HCT116 (cell line): ENCODE data around the gene TNS2. TPM values are rescaled to one million over a fixed set of nuclear protein-coding genes. Genes with fewer than 3 reads are reported as not detected.
A peak's percentile ranks its signal among the peaks of the same experiment; 100 is the strongest.
"Not testable (repeated sequence)": the region's sequence is repeated elsewhere in the genome, so short reads cannot be mapped to it uniquely, and the experiment has no call there.

Experiments used
- ATAC-seq: fragments of 200-7000 bp; cut with Tn5 transposase; 2 replicates; pipeline ENCODE4 v1.9.1; 2020; ENCODE audit warnings: mild to moderate bottlenecking, moderate library complexity
- BruUV-seq: library from RNA; stranded (reverse); fragments of 400-500 nt; replicated peaks from 2 replicates; lab custom pipeline; 2021; lab: Mats Ljungman, UMichigan
- CTCF ChIA-PET: fragments of 300-600 bp; sonication (Branson Sonifier 250); formaldehyde crosslinking; loops from one replicate; lab custom pipeline; 2021; ENCODE audit warnings: antibody characterized with exemption; lab: Charles Lee
- POLR2A ChIA-PET: fragments of 300-600, 350-600 bp; sonication (Branson Sonifier 250); formaldehyde crosslinking; loops from one replicate; lab custom pipeline; 2021; ENCODE audit warnings: antibody characterized with exemption; lab: Charles Lee
- RAD21 ChIA-PET, 2 experiments: fragments of 300-600 bp; sonication (Branson Sonifier 250); formaldehyde crosslinking; loops; one replicate each; lab custom pipeline; 2023; ENCODE audit warnings: low total read pairs in 2 of 2; ENCODE audit not compliant: uncharacterized antibody in 2 of 2, unreplicated experiment in 2 of 2, low non-redundant PET in 1 of 2; lab: Charles Lee
- DNase-seq: peaks from one replicate; pipeline ENCODE4 v3.0.0-alpha.2; 2010; ENCODE audit warnings: low read depth, low spot score
- H2AFZ ChIP-seq: fragments of 200-600 bp; shearing (Covaris generic), sonication (generic); 2 replicates; pipeline ENCODE4 v1.6.1; 2017; ENCODE audit warnings: low read depth, mixed run types, mixed read lengths, antibody characterized with exemption, low read length; ENCODE audit not compliant: poor library complexity, severe bottlenecking
- H3K27ac ChIP-seq: 2 replicates; pipeline ENCODE4 v1.5.1; 2012; ENCODE audit warnings: low read depth, low read length
- H3K27me3 ChIP-seq: fragments of 200-600 bp; sonication (generic); 2 replicates; pipeline ENCODE4 v1.6.1; 2016; ENCODE audit warnings: mixed run types, low read length, mixed read lengths; ENCODE audit not compliant: insufficient read depth
- H3K36me3 ChIP-seq, 2 experiments: fragments of 200-500 bp in 1 of 2; fragments of 200-600 bp in 1 of 2; sonication (Bioruptor generic) in 1 of 2; sonication (generic) in 1 of 2; 2 replicates each; pipeline versions ENCODE4 v1.5.1 to v1.6.1; 2014 to 2016; ENCODE audit warnings: low read length in 2 of 2, inconsistent platforms in 1 of 2, mixed read lengths in 1 of 2, mixed run types in 1 of 2; ENCODE audit not compliant: insufficient read depth in 2 of 2, control insufficient read depth in 1 of 2
- H3K4me1 ChIP-seq, 2 experiments: fragments of 200-600 bp in 1 of 2; sonication (generic) in 1 of 2; 2 replicates each; pipeline versions ENCODE4 v1.5.1 to v1.6.1; 2012 to 2017; ENCODE audit warnings: low read length in 2 of 2, inconsistent platforms in 1 of 2, mild to moderate bottlenecking in 1 of 2, mixed read lengths in 1 of 2, mixed run types in 1 of 2, moderate library complexity in 1 of 2; ENCODE audit not compliant: insufficient read depth in 2 of 2, control insufficient read depth in 1 of 2
- H3K4me2 ChIP-seq: fragments of 200-600 bp; sonication (generic); 2 replicates; pipeline ENCODE4 v1.6.1; 2017; ENCODE audit warnings: mixed run types, low read length, mixed read lengths
- H3K4me3 ChIP-seq, 2 experiments: fragments of 200-600 bp in 1 of 2; sonication (generic) in 1 of 2; replicated peaks in 1 of 2; 2 replicates each; pipeline ENCODE4 v1.5.1; 2011 to 2016; ENCODE audit warnings: low read length in 2 of 2, control low read depth in 1 of 2, low read depth in 1 of 2, mild to moderate bottlenecking in 1 of 2, mixed read lengths in 1 of 2, mixed run types in 1 of 2
- H3K79me2 ChIP-seq: fragments of 200-600 bp; sonication (generic); 2 replicates; pipeline ENCODE4 v1.6.1; 2017; ENCODE audit warnings: mild to moderate bottlenecking, mixed run types, low read length, moderate library complexity, mixed read lengths; ENCODE audit not compliant: insufficient read depth
- H3K9ac ChIP-seq: fragments of 200-600 bp; sonication (generic); 2 replicates; pipeline ENCODE4 v1.6.1; 2016; ENCODE audit warnings: low read length, mixed read lengths
- H3K9me2 ChIP-seq: fragments of 200-600 bp; sonication (generic), shearing (Covaris generic); 2 replicates; pipeline ENCODE4 v1.6.1; 2017; ENCODE audit warnings: mixed run types, mild to moderate bottlenecking, moderate library complexity; ENCODE audit not compliant: insufficient read depth
- H3K9me3 ChIP-seq, 2 experiments: fragments of 200-500 bp in 1 of 2; fragments of 200-600 bp in 1 of 2; sonication (Bioruptor generic) in 1 of 2; sonication (generic) in 1 of 2; 2 replicates each; pipeline ENCODE4 v1.6.1; 2014 to 2017; ENCODE audit warnings: low read length in 2 of 2, mixed read lengths in 2 of 2, inconsistent platforms in 1 of 2, low read depth in 1 of 2, mild to moderate bottlenecking in 1 of 2, mixed run types in 1 of 2, moderate library complexity in 1 of 2; ENCODE audit not compliant: control insufficient read depth in 1 of 2, insufficient read depth in 1 of 2
- H4K20me1 ChIP-seq: fragments of 200-600 bp; sonication (generic), shearing (Covaris generic); 2 replicates; pipeline ENCODE4 v1.6.1; 2017; ENCODE audit warnings: mixed run types, mild to moderate bottlenecking, moderate library complexity; ENCODE audit not compliant: insufficient read depth
- RAD21 ChIP-seq: IDR thresholded peaks from 2 replicates; pipeline ENCODE4 v1.6.1; 2012; ENCODE audit warnings: low read depth, mild to moderate bottlenecking
- SIN3A ChIP-seq: IDR thresholded peaks from 2 replicates; pipeline ENCODE4 v1.6.1; 2012; ENCODE audit warnings: low read depth
- intact Hi-C: fragments of 100-400 bp; cut with micrococcal nuclease; formaldehyde crosslinking; loops from 2 replicates; pipeline ENCODE4 v1.10.0; 2022
- total RNA-seq: library from RNA; stranded (reverse); gene quantifications from one replicate; pipeline ENCODE4 v1.2.1, GENCODE V29; 2021; ENCODE audit not compliant: unreplicated experiment
- TF ChIP-seq, protein P1 (sequence below): IDR thresholded peaks from 2 replicates; pipeline ENCODE4 v1.6.1; 2012; ENCODE audit warnings: low read depth

Gene TNS2
- total RNA-seq, 1 experiment from 2014 or later: 25.7 TPM

- TF ChIP-seq, protein P1, sequence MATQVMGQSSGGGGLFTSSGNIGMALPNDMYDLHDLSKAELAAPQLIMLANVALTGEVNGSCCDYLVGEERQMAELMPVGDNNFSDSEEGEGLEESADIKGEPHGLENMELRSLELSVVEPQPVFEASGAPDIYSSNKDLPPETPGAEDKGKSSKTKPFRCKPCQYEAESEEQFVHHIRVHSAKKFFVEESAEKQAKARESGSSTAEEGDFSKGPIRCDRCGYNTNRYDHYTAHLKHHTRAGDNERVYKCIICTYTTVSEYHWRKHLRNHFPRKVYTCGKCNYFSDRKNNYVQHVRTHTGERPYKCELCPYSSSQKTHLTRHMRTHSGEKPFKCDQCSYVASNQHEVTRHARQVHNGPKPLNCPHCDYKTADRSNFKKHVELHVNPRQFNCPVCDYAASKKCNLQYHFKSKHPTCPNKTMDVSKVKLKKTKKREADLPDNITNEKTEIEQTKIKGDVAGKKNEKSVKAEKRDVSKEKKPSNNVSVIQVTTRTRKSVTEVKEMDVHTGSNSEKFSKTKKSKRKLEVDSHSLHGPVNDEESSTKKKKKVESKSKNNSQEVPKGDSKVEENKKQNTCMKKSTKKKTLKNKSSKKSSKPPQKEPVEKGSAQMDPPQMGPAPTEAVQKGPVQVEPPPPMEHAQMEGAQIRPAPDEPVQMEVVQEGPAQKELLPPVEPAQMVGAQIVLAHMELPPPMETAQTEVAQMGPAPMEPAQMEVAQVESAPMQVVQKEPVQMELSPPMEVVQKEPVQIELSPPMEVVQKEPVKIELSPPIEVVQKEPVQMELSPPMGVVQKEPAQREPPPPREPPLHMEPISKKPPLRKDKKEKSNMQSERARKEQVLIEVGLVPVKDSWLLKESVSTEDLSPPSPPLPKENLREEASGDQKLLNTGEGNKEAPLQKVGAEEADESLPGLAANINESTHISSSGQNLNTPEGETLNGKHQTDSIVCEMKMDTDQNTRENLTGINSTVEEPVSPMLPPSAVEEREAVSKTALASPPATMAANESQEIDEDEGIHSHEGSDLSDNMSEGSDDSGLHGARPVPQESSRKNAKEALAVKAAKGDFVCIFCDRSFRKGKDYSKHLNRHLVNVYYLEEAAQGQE: no peak
- no peak for TF ChIP-seq RAD21
- TF ChIP-seq SIN3A: no peak
Measured at GRCh38 chr12:53007343-53007742, 42.5 kb upstream of the TNS2 start (continued).

- ATAC-seq, H3K9me2 ChIP-seq, RAD21 ChIA-PET, H3K27me3 ChIP-seq, H2AFZ ChIP-seq, H3K9me3 ChIP-seq, BruUV-seq, DNase-seq: not testable (repeated sequence)
- ChIA-PET CTCF (interaction anchor here (1.0 kb wide), 1 partner anchor 39 kb away, joined by 3 read pairs; no protein-coding TSS in a partner anchor), POLR2A (interaction anchor here (2.0 kb wide), 1 partner anchor 104 kb away, joined by 5 read pairs; the partner anchor contains the start of gene KRT8)
- intact Hi-C loops: loop anchor here (5.0 kb wide), 1 partner anchor 39 kb away; no protein-coding TSS in a partner anchor
- H3K4me1 ChIP-seq: peaks cover 18 to 45% of the 10 kb centered on the region in 2 experiments
- H3K27ac ChIP-seq: peak overlapping the region; percentile 98; the same call in 1 of the 2 replicates
- peaks cover 85% of the 10 kb centered on the region for H3K79me2 ChIP-seq
- peaks cover 20 to 55% of the 10 kb centered on the region in 2 experiments for H3K36me3 ChIP-seq
- H3K4me2 ChIP-seq: peak overlapping the region; percentile 88
- H4K20me1 ChIP-seq: peaks cover 33% of the 10 kb centered on the region; the same call in 1 of the 2 replicates
- H3K4me3 ChIP-seq: peak overlapping the region in 1 of 2 experiments; percentile 98; a peak in 1 of 4 replicates
- H3K9ac ChIP-seq: peak overlapping the region; percentile 100
Measured at GRCh38 chr12:53008760-53009159, 41.1 kb upstream of the TNS2 start.
